Bronchial epithelial cell (primary cell): ENCODE results near the gene RNU6-8. TPM values are rescaled to one million over a fixed set of nuclear protein-coding genes. Genes with fewer than 3 reads are reported as not detected.

Source experiments
- DNase-seq: peaks from one replicate; pipeline ENCODE4 v3.0.0-alpha.2; 2010; ENCODE audit warnings: low read depth
- FAIRE-seq: peaks from 2 replicates; lab custom pipeline; 2011; peaks lifted over from hg19 to GRCh38; lab: Jason Lieb, UNC
- H3K27me3 ChIP-seq: 2 replicates; pipeline ENCODE4 v1.5.1; 2011; ENCODE audit warnings: low read length; ENCODE audit not compliant: control insufficient read depth, insufficient read depth
- H3K36me3 ChIP-seq: 2 replicates; pipeline ENCODE4 v1.5.1; 2011; ENCODE audit warnings: low read length; ENCODE audit not compliant: control insufficient read depth, insufficient read depth
- H3K4me3 ChIP-seq: 2 replicates; pipeline ENCODE4 v1.5.1; 2011; ENCODE audit warnings: mild to moderate bottlenecking, low read depth, low read length, control low read depth
- total RNA-seq: library from RNA; depleted of rRNA; stranded (reverse); fragments of >200 nt; gene quantifications from 2 replicates; pipeline ENCODE4 v1.2.1, GENCODE V29; 2014
- TF ChIP-seq, protein P1 (sequence below): IDR thresholded peaks from 2 replicates; pipeline ENCODE4 v1.5.1; 2011; ENCODE audit warnings: mild to moderate bottlenecking, moderate library complexity, low read length, control low read depth, inconsistent platforms; ENCODE audit not compliant: insufficient read depth, severe bottlenecking

RNU6-8 gene
- total RNA-seq, 1 donor from 2014 or later: not detected

- FAIRE-seq (no peak), DNase-seq (no peak)
- Histone ChIP-seq H3K4me3 (no peak overlapping the region), H3K27me3 (no peaks in the 10 kb centered on the region), H3K36me3 (no peaks in the 10 kb centered on the region)
- TF ChIP-seq, protein P1, sequence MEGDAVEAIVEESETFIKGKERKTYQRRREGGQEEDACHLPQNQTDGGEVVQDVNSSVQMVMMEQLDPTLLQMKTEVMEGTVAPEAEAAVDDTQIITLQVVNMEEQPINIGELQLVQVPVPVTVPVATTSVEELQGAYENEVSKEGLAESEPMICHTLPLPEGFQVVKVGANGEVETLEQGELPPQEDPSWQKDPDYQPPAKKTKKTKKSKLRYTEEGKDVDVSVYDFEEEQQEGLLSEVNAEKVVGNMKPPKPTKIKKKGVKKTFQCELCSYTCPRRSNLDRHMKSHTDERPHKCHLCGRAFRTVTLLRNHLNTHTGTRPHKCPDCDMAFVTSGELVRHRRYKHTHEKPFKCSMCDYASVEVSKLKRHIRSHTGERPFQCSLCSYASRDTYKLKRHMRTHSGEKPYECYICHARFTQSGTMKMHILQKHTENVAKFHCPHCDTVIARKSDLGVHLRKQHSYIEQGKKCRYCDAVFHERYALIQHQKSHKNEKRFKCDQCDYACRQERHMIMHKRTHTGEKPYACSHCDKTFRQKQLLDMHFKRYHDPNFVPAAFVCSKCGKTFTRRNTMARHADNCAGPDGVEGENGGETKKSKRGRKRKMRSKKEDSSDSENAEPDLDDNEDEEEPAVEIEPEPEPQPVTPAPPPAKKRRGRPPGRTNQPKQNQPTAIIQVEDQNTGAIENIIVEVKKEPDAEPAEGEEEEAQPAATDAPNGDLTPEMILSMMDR: no peak
Measured at GRCh38 chr14:32190673-32191072, 12.4 kb downstream of the RNU6-8 start.

DNA sequence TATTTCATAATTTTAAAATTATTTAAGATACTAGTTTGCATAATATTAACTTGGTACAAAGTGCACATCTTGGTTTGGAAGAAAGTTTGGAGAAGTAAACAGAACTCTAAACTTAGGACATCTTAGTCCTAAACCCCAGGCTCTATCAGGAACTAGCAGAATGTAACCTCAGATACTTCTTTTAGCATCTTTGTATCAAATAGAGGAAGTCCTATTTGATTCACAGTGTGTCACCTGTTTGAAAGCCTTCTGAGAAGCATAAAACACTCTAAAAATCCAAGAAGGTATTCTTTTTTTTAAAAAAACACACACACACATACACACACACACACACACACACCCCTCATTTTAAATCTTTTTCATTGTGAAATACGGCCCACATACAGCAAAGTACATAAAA lies 13.3 kb downstream of the RNU6-8 start:
- Histone ChIP-seq H3K27me3 (no peaks in the 10 kb centered on the region), H3K4me3 (no peak overlapping the region), H3K36me3 (no peaks in the 10 kb centered on the region)
- FAIRE-seq (no peak), DNase-seq (no peak)
- TF ChIP-seq, protein P1: no peak

DNA sequence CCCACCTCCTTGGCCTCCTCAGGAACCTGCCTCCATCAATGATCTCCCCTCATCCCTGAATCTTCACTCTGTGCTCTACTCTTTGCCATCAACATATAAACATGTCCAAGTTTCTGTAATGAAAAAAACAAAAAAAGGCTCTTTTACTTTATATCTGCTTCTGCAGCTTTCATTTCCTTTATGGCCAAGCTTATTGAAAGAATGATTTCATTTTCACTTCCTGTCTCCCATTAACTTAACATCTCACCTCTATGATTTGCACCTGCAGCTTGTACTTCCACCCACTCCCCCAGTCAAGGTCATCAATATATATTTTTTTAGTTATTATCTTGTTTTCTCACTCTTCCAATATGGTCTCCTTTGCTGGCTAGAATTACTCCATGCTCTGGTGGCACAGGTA lies 16.8 kb downstream of the RNU6-8 start:
- FAIRE-seq: no peak
- no peaks in the 10 kb centered on the region for H3K36me3 ChIP-seq
- H3K4me3 ChIP-seq: no peak overlapping the region
- H3K27me3 ChIP-seq: no peaks in the 10 kb centered on the region
- TF ChIP-seq, protein P1: no peak
- DNase-seq: no peak

GRCh38 chr14:32185097-32185496 lies 18.0 kb downstream of the RNU6-8 start:
- Histone ChIP-seq H3K4me3 (no peak overlapping the region), H3K36me3 (no peaks in the 10 kb centered on the region), H3K27me3 (no peaks in the 10 kb centered on the region)
- no peak for DNase-seq
- FAIRE-seq: no peak
- TF ChIP-seq, protein P1: no peak

DNA sequence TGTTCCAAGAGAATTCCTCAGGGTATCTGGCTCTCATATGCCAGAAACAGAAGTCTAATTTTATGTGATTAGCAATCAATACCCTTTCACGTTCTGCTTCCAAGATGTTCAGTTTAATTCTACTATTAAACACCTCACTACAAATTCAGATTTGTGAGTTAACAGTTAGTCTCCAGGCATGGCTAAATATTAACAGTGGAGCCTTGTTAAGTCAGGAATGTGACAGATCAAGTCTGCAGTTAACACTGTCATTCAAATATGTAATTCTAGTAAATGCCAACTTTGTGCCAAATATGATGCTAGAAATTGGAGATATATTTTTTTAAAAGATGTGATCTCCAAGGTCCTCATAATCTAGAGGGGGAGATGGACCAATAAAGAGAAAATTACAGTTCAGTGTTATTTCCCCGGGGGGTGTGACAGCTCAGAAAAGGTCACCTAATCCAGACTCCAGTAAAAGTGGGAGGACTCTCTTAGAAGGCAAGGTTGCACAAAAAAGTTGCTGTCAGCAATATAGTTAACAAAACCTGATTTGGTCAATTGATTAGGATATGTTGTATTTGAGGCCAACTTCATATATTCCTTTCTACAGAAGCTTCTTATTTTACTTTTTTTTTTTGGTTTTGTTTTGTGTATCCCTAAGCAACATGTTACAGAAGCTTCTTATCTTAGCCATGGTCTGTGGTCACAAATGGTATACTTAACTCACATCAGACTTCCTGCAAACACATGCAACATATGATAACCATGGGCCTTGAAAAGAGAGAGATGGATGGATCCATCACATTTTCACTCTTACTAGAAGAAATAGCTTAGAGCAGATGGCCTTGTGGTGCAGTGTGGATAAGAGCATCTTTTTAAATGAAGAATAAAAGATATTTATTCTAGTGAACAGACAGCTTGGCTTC lies 19.7 kb downstream of the RNU6-8 start:
- Histone ChIP-seq H3K27me3 (no peaks in the 10 kb centered on the region), H3K4me3 (no peak overlapping the region), H3K36me3 (no peaks in the 10 kb centered on the region)
- TF ChIP-seq, protein P1: no peak
- FAIRE-seq: no peak
- DNase-seq: no peak

DNA sequence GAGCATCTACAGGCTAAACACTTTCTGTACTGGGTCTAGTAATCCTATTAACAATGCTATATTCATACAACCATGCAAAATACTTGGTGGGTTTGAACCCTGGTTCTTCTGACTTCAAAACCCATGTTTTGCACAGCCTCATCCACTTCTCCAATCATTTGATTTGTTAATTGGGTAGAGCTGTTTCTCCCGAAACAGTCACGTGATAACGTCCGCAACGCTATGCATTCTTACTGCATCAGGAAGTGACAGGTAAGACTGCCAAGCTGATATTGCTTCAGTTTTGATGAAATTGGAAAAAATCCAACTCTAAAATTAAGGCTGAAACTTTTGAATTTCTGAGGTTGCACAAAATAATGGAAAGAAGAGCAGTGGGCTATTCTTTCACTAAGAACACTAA lies 31.6 kb downstream of the RNU6-8 start:
- Histone ChIP-seq H3K36me3 (no peaks in the 10 kb centered on the region), H3K4me3 (no peak overlapping the region), H3K27me3 (no peaks in the 10 kb centered on the region)
- FAIRE-seq: no peak
- TF ChIP-seq, protein P1: no peak
- no peak for DNase-seq
